ENCODE results near the gene ADAM29. TPM values are rescaled to one million over a fixed set of nuclear protein-coding genes. Genes with fewer than 3 reads are reported as not detected.
"Not testable (repeated sequence)": the region's sequence is repeated elsewhere in the genome, so short reads cannot be mapped to it uniquely, and the experiment has no call there.

Gene ADAM29
- total and polyA plus RNA-seq, 2 of the 4 experiments (the other 2 are of a cell fraction): not detected

- Histone ChIP-seq H3K23ac (ENCODE audit: low read depth, low read length) (no peak overlapping the region), H4K20me1 (ENCODE audit: insufficient read depth, low read length) (no peaks in the 10 kb centered on the region), H4K91ac (ENCODE audit: insufficient read depth, low read depth, low read length) (no peak overlapping the region), H3K9me1 (ENCODE audit: insufficient read depth, low read length) (no peaks in the 10 kb centered on the region), H3K4ac (ENCODE audit: low read depth, low read length) (no peak overlapping the region), H2BK15ac (ENCODE audit: low read depth, low read length) (no peak overlapping the region), H3K4me1 (ENCODE audit: control insufficient read depth, insufficient read depth, low read length) (no peaks in the 10 kb centered on the region), H4K5ac (ENCODE audit: low read depth, low read length) (no peak overlapping the region), H3K27ac (ENCODE audit: insufficient read depth, low read length) (no peak overlapping the region), H3K56ac (ENCODE audit: extremely low read depth, insufficient read depth, low read length) (no peak overlapping the region), H3K36me3 (ENCODE audit: control insufficient read depth, insufficient read depth, low read length) (no peaks in the 10 kb centered on the region), H2AFZ (replicated peaks; ENCODE audit: low read length, poor library complexity) (no peak overlapping the region), H2BK20ac (ENCODE audit: low read depth, low read length) (no peak overlapping the region), H3K14ac (replicated peaks; ENCODE audit: low read depth, low read length) (no peak overlapping the region), H2AK9ac (replicated peaks; ENCODE audit: low read depth, low read length, poor library complexity) (no peak overlapping the region), H3K18ac (ENCODE audit: low read depth, low read length) (no peak overlapping the region), H2BK5ac (ENCODE audit: low read depth, low read length, poor library complexity, severe bottlenecking) (no peak overlapping the region), H3K9ac (ENCODE audit: low read depth, low read length) (no peak overlapping the region), H3K27me3 (ENCODE audit: control insufficient read depth, insufficient read depth, low read length) (no peaks in the 10 kb centered on the region), H2AK5ac (ENCODE audit: low read depth, low read length) (no peak overlapping the region), H3K79me1 (ENCODE audit: low read depth in 1 of 2, low read length in 2 of 2) (no peaks in the 10 kb centered on the region), H3K4me2 (ENCODE audit: low read depth, low read length) (no peak overlapping the region), H3K9me3 (ENCODE audit: control insufficient read depth, insufficient read depth, low read length) (peaks cover 3% of the 10 kb centered on the region; the same call in 1 of the 2 replicates), H4K8ac (ENCODE audit: low read depth in 2 of 2, low read length in 2 of 2) (no peak overlapping the region), H2BK120ac (ENCODE audit: low read depth, low read length) (no peak overlapping the region), H3K4me3 (ENCODE audit: insufficient read depth, low read depth, low read length) (no peak overlapping the region)
- BruUV-seq (replicated peaks): no TSS peak
- intact Hi-C loops (cut with micrococcal nuclease) (no loop called here), dilution Hi-C loops (cut with HindIII; ENCODE audit: low sequenced_read_pairs, unreplicated experiment) (no loop called here), in situ Hi-C loops (cut with MboI; ENCODE audit: low sequenced_read_pairs) (no loop called here)
- DNase-seq: no peak
- no peak for ATAC-seq (ENCODE audit: low read depth)
- TF ChIP-seq ELK1 (IDR thresholded peaks at IDR 0.05; ENCODE audit: borderline replicate concordance, low read depth, low read length) (no peak), RCOR1 (IDR thresholded peaks at IDR 0.05; ENCODE audit: insufficient replicate concordance, low read length) (no peak), MAFK (IDR thresholded peaks at IDR 0.05; ENCODE audit: low read depth, low read length) (no peak), RFX5 (IDR thresholded peaks at IDR 0.05; ENCODE audit: low read depth, low read length) (no peak), NFE2L2 (IDR thresholded peaks at IDR 0.05; ENCODE audit: low read depth, low read length) (no peak)
- CTCF ChIA-PET: no interaction called here
- POLR2A ChIA-PET (ENCODE audit: unreplicated experiment): no interaction called here
Observed at GRCh38 chr4:174871407-174871806, 46.8 kb upstream of the ADAM29 start.

GRCh38 chr4:174873146-174873545 is 45.0 kb upstream of the ADAM29 start:
- dilution Hi-C loops (cut with HindIII; ENCODE audit: low sequenced_read_pairs, unreplicated experiment); H2AFZ ChIP-seq (replicated peaks; ENCODE audit: low read length, poor library complexity); DNase-seq; H3K4ac ChIP-seq (ENCODE audit: low read depth, low read length); H4K8ac ChIP-seq (ENCODE audit: low read depth in 2 of 2, low read length in 2 of 2); H3K27me3 ChIP-seq (ENCODE audit: control insufficient read depth, insufficient read depth, low read length); H3K4me3 ChIP-seq (ENCODE audit: insufficient read depth, low read depth, low read length); H2BK15ac ChIP-seq (ENCODE audit: low read depth, low read length); in situ Hi-C loops (cut with MboI; ENCODE audit: low sequenced_read_pairs); H2BK5ac ChIP-seq (ENCODE audit: low read depth, low read length, poor library complexity, severe bottlenecking); BruUV-seq (replicated peaks); H2AK9ac ChIP-seq (replicated peaks; ENCODE audit: low read depth, low read length, poor library complexity); H3K27ac ChIP-seq (ENCODE audit: insufficient read depth, low read length); H3K4me1 ChIP-seq (ENCODE audit: control insufficient read depth, insufficient read depth, low read length); H4K20me1 ChIP-seq (ENCODE audit: insufficient read depth, low read length); H3K79me1 ChIP-seq (ENCODE audit: low read depth in 1 of 2, low read length in 2 of 2); H2AK5ac ChIP-seq (ENCODE audit: low read depth, low read length); H4K5ac ChIP-seq (ENCODE audit: low read depth, low read length); H3K9ac ChIP-seq (ENCODE audit: low read depth, low read length); H3K14ac ChIP-seq (replicated peaks; ENCODE audit: low read depth, low read length); H4K91ac ChIP-seq (ENCODE audit: insufficient read depth, low read depth, low read length); H3K4me2 ChIP-seq (ENCODE audit: low read depth, low read length); H2BK20ac ChIP-seq (ENCODE audit: low read depth, low read length); H2BK120ac ChIP-seq (ENCODE audit: low read depth, low read length); CTCF ChIA-PET; ATAC-seq (ENCODE audit: low read depth); H3K23ac ChIP-seq (ENCODE audit: low read depth, low read length); H3K18ac ChIP-seq (ENCODE audit: low read depth, low read length); POLR2A ChIA-PET (ENCODE audit: unreplicated experiment); H3K36me3 ChIP-seq (ENCODE audit: control insufficient read depth, insufficient read depth, low read length); intact Hi-C loops (cut with micrococcal nuclease); H3K9me3 ChIP-seq (ENCODE audit: control insufficient read depth, insufficient read depth, low read length); H3K9me1 ChIP-seq (ENCODE audit: insufficient read depth, low read length); H3K56ac ChIP-seq (ENCODE audit: extremely low read depth, insufficient read depth, low read length): not testable (repeated sequence)
- no CpG with 5 or more reads among the region's 4 CpGs for WGBS, 2 experiments (ENCODE audit: extremely low coverage in 2 of 2, insufficient read length in 1 of 2)
